ENCODE measurements around the gene PRRX2.
A peak's percentile ranks its signal among the peaks of the same experiment; 100 is the strongest.
"Not testable (repeated sequence)": the region's sequence is repeated elsewhere in the genome, so short reads cannot be mapped to it uniquely, and the experiment has no call there.

The PRRX2 gene

GRCh38 chr9:129735546-129735945, 70.1 kb downstream of the PRRX2 start:
- DNase-seq (ENCODE audit: low spot score), result no peak

GRCh38 chr9:129736334-129736733, 70.9 kb downstream of the PRRX2 start:
- DNase-seq (ENCODE audit: low spot score), result no peak

- DNase-seq (ENCODE audit: low spot score), result peak; percentile 82
Observed at GRCh38 chr9:129737479-129738274, 72.2 kb downstream of the PRRX2 start.

GRCh38 chr9:129739432-129739831, 74.0 kb downstream of the PRRX2 start:
- DNase-seq (ENCODE audit: low spot score), result no peak

GRCh38 chr9:129740174-129740573, 74.7 kb downstream of the PRRX2 start:
- no peak for DNase-seq (ENCODE audit: low spot score)

GRCh38 chr9:129740666-129741464, 75.4 kb downstream of the PRRX2 start:
- DNase-seq (ENCODE audit: low spot score), result no peak

- no peak for DNase-seq (ENCODE audit: low spot score)
Observed at GRCh38 chr9:129745200-129745599, 79.8 kb downstream of the PRRX2 start.

- no peak for DNase-seq (ENCODE audit: low spot score)
Observed at GRCh38 chr9:129746092-129746777, 80.8 kb downstream of the PRRX2 start.

- DNase-seq (ENCODE audit: low spot score), result no peak
Observed at GRCh38 chr9:129748249-129748648, 82.8 kb downstream of the PRRX2 start.

GRCh38 chr9:129749052-129749451, 83.6 kb downstream of the PRRX2 start:
- not testable (repeated sequence) for DNase-seq (ENCODE audit: low spot score)

GRCh38 chr9:129749575-129749974, 84.1 kb downstream of the PRRX2 start:
- DNase-seq (ENCODE audit: low spot score), result no peak

GRCh38 chr9:129750013-129750638, 84.7 kb downstream of the PRRX2 start:
- no peak for DNase-seq (ENCODE audit: low spot score)

GRCh38 chr9:129751841-129752801, 86.7 kb downstream of the PRRX2 start:
- DNase-seq (ENCODE audit: low spot score), result no peak

GRCh38 chr9:129752900-129753729, 87.7 kb downstream of the PRRX2 start, which contains the start of gene PTGES:
Gene PTGES, minus strand, starts transcription at chr9:129753042. Its CDS starts 30 bp downstream, at chr9:129753012.
- peak; percentile 64 for DNase-seq (ENCODE audit: low spot score)

GRCh38 chr9:129755151-129755550, 89.7 kb downstream of the PRRX2 start:
- DNase-seq (ENCODE audit: low spot score), result no peak

GRCh38 chr9:129756191-129756590, 90.7 kb downstream of the PRRX2 start:
- DNase-seq (ENCODE audit: low spot score), result no peak

GRCh38 chr9:129757045-129757444, 91.6 kb downstream of the PRRX2 start:
- no peak for DNase-seq (ENCODE audit: low spot score)

- no peak for DNase-seq (ENCODE audit: low spot score)
Observed at GRCh38 chr9:129759319-129759718, 93.9 kb downstream of the PRRX2 start.

GRCh38 chr9:129759804-129760502, 94.5 kb downstream of the PRRX2 start:
- no peak for DNase-seq (ENCODE audit: low spot score)

Measured in Ammon's horn (tissue), 1 donor.